Stimulated activated CD4-positive, alpha-beta T cell treated with anti-CD3 and anti-CD28 coated beads, Interleukin-4, amount 100 ng/mL, for 48 hours (primary cell): Measurements from ENCODE around the gene ZNF787.
"Not testable (repeated sequence)": the region's sequence is repeated elsewhere in the genome, so short reads cannot be mapped to it uniquely, and the experiment has no call there.

Source experiments
- DNase-seq, 2 donors: peaks; one replicate each; pipeline ENCODE4 v3.0.0-alpha.2; 2020; ENCODE audit warnings: low read depth in 2 of 2

ZNF787 gene

DNA sequence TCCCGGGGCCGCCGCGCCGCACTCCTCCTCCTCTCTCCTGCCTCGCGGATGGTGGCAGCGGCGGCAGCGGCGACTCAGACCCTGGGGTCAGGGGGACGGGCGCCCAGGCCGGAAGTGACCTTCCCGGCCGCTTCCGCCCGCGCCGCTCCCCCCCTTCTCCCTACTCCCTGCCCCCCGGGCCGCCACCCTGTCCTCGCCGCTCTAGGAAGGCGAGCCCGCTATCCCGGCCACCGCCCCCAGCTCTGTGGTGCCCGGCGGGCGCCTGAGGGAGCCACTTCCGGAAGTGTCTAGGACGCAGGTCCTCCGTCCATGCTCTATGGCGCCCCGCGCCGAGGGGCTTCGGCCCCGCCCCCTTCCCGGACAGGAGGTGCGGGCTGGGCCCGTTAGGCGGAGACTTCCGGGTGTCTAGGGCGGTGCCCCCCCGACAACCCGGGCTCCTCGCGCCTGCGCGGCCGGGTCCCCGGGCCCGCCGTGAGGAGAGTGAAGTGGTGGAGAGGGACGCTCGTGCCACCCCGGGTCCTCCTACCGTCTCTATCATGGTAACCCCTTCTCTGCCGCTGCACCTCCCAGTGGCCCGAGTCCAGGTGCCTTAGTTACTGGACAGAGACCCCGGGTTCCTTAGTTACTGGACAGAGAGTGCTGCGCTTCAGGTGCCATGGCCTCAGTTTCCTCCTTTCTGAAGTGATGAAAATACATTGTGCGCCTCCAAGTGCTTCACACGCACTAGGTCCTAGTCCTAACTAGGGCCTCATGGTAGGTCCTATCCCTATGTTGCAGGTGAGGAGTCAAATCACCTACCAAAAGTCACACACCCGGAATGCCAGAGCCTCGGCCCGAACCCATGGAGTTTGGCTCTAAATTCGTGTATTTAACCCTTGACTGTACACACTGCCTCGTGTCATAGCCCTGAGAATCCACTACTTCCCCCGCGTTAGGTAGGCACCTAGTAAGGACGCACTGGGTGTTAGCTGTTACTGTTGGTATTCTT is at the start of gene ZNF787:
TSS of gene ZNF787 (minus strand) at position 116 of the 988 bp plus-strand sequence. CDS start 18,078 bp downstream, outside the sequence.
- peak; percentile 94 to 96 for DNase-seq

DNA sequence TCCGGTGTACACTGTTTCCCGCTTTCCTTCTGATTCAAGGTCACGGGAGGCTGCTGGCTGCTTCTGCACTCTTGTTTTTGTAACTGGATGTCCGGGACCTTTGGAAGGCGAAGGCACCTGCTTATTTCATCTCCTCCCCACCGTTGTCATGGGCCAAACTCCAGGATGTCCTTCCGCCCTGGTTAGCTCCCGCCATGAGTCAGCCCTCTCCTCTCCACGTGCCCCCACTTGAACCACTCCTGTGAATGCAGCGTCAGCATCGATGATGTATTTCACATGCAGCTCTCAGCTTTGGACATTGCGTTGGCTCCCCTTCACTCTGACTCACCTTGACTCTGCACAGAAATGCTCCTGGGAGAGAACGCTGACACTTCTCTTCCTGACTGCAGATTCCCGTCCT is 49.2 kb upstream of the ZNF787 start:
- DNase-seq, result no peak

DNA sequence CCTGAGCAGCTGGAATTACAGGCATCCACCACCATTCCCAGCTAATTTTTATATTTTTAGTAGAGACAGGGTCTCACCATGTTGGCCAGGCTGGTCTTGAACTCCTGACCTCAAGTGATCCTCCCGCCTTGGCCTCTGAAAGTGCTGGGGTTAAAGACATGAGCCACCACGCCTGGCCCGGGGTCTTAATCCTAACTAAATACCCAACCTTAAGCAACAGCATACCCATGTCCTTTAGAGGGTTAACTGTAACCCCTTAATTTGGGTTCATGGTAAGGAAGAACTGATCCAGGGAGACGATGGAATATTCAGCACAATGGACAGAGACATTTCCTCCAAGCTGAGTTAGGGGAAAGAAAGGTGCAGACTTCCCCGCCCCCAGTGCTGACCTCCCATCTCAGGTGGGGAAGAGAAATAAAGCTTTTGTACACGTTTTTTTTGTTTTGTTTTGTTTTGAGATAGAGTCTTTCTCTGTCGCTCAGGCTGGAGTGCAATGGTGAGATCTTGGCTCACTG is 46.0 kb upstream of the ZNF787 start:
- no peak for DNase-seq

DNA sequence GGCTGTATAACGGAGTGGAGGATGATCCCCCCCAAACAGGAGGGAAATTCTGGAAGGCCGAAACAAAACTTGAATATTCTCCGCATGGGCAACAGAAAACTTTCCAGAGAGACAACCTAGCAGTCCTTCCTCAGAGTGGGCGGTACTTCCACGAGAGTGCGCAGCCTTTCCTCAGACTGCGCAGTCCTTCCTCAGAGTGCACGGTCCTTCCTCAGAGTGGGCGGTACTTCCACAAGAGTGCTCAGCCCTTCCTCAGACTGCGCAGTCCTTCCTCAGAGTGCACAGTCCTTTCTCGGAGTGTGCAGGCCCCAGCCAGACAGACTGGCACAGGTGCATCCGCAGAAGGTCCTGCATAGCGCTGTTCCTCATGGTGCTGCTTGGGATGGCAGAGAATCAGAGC is 42.0 kb upstream of the ZNF787 start:
- no peak for DNase-seq

DNA sequence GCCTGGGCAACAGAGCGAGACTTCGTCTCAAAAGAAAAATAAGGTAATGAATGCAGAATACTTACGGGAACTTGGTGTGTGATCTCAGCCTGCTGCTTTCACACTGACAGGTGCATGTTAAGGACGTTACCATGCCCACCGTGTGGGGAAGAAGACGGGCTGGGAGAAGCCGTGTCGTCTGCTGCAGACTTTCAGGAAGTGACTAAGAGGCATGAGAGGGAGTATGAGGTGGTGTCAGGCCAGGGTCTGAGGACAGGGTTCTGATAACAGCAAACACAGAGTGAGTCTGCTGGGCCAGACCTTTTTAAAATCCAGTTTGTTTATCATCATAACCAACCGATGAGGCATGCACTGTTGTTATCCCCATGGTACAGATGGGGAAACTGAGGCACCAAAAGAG is 41.2 kb upstream of the ZNF787 start:
- DNase-seq, result no peak

DNA sequence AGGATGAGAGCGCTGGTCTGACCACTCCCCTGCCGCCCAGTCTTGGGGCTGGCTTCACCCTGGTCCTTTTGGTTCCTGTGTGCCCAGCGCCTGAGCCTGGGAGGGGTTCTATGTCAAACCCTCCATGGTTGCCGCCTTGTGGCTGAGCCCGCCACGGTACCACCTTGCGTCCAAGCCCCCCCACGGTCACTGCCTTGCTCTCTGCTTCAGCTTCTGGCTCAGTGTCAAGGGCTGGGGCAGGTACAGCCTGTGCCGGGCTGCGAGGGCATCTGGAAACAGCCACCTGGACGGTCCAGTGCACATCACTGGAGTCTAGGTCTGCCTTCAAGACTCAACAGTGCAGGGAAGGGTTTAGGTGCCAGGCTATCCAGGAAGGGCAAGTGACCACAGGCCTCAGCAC is 40.4 kb upstream of the ZNF787 start:
- no peak for DNase-seq

DNA sequence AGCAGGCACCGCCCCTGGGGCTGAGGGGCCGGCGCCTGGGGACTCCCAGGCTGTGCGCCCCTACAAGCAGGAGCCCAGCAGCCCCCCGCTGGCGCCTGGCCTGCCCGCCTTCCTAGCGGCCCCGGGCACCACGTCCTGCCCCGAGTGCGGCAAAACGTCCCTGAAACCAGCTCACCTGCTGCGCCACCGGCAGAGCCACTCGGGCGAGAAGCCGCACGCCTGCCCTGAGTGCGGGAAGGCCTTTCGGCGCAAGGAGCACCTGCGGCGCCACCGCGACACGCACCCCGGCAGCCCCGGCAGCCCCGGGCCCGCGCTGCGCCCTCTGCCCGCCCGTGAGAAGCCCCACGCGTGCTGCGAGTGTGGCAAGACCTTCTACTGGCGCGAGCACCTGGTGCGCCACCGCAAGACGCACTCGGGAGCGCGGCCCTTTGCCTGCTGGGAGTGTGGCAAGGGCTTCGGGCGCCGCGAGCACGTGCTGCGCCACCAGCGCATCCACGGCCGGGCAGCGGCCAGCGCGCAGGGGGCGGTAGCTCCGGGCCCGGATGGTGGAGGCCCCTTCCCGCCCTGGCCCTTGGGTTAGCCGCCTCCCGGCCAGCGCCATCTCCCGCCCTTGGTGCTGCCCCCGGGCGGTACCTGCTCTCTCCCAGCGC is 38.7 kb upstream of the ZNF787 start:
- no peak for DNase-seq

DNA sequence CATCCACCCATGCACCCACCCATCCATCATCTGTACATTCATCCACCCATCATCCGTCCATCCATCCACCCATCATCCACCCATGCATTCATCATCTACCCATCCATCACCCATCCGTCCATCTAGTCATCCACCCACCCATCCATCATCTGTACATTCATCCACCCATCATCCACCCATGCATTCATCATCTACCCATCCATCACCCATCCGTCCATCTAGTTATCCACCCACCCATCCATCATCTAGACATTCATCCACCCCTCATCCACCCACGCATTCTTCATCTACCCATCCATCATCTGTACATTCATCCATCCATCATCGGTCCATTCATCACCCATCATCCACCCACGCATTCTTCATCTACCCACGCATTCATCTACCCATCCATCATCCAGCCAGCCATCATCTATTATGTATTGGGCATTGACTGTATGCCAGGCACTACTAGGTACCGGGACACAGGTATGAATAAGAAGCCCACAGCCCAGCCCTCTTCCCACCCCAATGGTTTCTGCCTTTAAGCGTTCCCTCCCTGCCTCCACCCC is 38.0 kb upstream of the ZNF787 start:
- no peak for DNase-seq

DNA sequence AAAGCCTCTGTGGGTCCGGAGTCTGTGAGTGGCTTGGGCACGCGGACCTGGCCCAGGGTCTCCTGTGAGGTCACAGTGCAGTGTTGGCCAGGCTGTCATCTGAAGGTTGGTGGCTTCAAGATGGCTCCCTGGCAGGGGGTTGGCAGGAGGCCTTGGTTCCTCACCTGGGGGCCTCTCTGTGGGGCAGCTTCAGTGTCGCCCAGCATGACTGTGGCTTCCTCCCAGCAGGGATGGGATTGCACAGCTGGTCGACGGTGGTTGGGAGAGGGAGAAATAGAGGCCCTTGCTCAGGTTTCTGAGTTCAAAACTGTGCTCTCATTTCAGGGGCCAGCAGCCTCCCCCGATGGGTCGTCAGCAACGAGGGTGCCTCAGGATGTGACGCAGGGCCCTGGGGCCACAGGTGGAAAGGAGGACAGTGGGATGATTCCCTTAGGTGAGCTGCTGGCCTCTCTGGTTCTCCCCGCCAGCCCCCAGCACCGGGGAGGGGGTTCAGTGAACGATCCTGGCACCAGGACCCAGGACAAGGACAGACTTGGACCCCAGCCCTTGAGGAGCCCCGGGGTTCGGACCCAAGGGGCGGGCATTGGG is 37.2 kb upstream of the ZNF787 start:
- DNase-seq, result no peak

DNA sequence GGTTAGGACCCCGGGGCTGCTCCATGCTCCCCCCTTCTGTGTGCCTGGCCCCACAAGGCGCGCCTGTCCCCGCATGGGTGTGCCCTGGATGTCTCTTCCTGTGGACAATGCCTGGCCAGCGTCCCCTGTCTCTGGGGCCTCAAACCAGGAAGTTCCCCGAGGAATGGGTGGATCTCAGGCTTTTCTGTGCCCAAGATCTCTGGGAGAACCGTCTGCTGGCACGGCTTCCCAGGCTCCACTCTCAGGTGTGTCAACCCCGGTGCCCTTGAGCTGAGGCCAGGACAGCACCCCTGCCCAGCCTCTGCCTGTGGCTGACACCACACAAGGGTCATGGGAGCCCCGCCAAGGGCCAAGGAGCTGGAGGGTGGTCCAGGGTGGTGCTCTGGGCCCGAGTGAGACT is 35.7 kb upstream of the ZNF787 start:
- no peak for DNase-seq

DNA sequence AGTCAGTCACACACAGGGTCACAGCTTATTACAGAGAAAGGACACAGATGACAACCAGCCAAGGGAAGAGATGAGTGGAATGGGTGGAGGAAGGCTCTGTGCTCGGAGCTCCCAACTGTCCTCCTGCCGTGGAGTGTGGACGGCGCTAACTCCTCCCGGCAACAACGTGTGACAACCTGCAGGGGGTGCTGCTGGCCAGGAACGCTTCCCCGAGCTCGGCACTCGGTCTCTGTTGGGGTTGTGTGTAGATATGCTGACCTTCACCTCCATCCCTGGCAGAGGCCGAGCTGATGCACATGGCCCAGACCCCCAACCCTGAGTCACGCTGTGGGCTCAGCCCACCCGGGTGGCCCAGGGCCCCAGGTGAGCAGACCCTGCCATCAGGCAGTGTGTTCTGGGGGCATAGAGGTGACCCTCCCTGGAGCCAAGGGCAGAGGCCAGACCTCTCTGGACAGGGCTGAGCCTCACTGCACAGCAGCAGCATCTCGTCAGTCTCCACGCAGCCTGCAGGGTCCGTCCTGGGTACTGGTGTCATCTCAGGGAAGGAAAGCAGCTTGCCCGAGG is 34.1 kb upstream of the ZNF787 start:
- no peak for DNase-seq

DNA sequence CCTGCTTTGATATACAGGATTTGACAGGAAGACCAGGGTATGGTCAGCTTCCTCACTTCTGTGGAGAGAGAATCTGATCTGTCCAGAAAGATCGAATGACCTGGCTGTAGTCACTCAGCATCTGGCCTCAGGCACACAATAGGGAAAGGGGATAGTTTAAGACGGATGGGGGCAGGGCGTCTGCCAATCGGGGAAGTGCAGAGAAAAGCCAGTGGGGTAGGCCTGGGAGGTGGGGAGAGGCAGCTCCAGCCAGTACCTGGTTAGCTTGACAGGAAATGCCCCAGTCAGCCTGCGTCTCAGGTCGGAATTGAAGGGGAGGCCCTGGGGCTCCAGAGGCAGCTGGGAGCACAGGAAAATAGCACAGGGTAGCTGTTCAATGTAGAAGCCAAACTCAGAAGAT is 32.4 kb upstream of the ZNF787 start:
- DNase-seq, result no peak

DNA sequence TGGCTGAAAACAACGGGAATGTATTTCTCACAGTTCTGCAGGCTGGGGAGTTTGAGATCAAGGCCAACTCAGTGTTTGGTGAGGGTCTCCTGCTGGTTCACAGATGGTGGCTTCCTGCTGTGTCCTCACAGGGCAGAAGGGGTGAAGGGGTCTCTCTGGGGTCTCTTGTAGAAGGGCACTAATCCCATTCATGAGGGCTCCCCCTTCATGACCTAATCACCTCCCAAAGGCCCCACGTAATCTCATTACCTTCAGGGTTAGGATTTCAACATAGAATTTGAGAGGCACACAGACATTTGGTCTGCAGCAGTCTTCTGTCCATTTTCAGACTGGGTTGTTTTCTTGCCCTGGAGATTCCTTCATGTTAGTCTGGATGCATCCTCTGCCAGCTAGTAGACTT is 31.5 kb upstream of the ZNF787 start:
- no peak for DNase-seq

DNA sequence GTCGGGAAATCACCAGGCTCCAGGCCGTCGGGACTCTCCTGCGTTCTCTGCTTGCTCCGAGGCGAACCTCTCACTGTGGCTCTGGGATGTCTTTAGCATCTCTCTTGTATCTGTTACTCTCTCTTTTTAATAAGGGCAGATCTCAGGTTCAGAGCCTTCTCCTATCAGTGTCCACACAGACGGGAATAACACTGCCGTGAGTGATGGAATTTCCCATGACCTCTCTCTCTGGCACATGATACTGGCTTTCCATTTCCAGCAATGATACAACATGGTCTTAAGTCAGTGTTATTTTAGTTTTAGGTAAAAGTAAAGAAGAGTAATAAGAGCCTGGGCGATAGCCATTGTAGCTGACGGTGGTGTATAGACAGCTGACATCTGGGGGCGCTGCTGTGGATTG is 29.3 kb upstream of the ZNF787 start:
- no peak for DNase-seq

DNA sequence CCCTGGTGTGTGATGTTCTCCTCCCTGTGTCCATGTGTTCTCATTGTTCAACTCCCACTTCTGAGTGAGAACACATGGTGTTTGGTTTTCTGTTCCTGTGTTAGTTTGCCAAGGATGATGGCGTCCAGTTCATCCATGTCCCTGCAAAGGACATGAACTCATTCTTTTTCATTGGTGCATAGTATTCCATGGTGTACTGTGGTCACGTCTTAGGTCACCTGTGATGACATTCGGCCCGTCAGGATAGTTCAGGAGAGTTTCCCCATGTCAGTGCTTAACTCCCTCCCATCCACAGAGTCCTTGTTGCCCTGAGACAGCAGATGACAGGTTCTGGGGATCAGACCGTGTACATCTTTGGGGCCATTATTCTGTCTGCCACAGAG is 28.6 kb upstream of the ZNF787 start:
- no peak for DNase-seq

DNA sequence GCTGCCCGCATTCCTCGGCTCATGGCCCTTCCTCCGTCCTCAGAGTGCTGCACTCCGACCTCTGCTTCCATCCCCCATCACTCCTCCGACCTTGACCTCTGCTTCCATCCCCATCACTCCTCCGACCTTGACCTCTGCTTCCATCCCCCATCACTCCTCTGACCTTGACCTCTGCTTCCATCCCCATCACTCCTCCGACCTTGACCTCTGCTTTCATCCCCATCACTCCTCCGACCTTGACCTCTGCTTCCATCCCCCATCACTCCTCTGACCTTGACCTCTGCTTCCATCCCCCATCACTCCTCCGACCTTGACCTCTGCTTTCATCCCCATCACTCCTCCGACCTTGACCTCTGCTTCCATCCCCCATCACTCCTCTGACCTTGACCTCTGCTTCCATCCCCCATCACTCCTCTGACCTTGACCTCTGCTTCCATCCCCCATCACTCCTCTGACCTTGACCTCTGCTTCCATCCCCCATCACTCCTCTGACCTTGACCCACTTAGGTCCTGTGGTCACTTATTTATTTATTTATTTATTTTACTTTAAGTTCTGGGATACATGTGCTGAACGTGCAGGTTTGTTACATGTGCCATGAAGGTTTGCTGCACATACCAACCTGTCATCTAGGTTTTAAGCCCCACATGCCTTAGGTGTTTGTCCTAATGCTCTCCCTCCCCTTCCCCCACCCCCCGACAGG is 28.0 kb upstream of the ZNF787 start:
- DNase-seq, result not testable (repeated sequence)

DNA sequence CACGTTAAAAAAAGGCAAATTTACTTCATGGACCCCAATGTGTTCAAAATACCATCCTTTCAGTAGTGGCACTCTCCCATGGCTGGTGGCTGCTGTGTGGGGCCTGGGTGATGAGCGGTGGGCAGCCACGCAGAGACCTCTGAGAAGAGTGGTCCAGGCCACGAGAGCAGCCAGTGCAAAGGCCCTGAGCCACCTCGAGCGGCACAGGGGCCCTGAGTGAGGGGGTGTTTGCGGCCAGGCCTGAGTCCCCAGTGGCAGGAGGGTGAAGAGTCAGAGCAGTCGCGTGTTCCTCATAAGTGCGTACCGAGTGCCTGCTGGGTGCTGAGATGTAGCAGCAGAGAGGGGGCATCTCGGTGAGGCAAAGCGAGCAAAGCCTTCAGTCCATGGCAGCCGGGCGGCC is 27.0 kb upstream of the ZNF787 start:
- DNase-seq, result no peak

DNA sequence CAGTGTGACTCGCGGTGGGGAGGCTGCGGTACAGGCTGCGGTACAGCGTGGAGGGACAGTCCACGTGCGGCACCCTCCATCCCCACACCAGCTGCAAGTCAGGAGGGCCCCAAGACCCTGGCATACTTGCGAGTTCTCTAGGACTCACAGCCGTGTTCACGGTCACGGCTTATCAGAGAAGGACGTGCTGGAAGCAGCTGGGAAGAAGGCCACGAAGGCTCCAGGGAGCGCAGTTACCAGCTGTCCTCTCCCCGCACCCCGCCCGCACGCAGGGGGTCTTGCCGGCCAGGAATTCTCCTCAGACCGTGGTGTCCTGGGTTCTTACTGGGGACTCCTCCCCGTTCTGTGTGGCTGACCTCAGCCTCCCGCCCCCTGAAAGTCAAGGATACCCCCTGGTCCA is 26.2 kb upstream of the ZNF787 start:
- no peak for DNase-seq

DNA sequence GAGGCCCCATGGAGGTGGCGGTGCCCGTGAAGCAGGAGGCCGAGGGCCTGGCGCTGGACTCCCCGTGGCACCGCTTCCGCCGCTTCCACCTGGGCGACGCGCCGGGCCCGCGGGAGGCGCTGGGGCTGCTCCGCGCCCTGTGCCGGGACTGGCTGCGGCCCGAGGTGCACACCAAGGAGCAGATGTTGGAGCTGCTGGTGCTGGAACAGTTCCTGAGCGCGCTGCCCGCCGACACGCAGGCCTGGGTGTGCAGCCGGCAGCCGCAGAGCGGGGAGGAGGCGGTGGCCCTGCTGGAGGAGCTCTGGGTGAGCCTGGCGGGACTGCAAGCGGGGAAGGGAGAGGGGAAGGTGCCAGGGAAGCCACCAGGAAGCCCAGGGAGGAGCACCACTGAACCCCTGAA is 25.8 kb upstream of the ZNF787 start:
- no peak for DNase-seq

DNA sequence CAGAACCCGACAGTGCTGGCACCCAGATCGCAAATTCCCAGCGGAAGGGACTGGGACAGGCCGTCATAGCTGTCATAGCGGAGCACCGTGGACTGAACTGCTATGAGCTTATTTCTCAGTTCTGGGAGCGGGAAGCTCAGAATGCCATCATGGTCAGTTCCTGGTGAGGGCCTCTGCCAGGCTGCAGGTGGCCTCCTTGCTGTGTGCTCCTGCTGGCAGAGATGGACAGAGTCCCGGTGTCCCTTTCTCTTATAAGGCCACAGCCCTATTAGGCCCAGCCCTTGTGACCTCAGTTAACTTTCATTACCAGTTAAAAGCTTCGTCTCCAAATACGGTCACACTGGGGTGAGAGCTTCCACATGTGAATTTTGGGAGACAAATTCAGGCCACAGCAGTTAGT is 24.6 kb upstream of the ZNF787 start:
- no peak for DNase-seq

DNA sequence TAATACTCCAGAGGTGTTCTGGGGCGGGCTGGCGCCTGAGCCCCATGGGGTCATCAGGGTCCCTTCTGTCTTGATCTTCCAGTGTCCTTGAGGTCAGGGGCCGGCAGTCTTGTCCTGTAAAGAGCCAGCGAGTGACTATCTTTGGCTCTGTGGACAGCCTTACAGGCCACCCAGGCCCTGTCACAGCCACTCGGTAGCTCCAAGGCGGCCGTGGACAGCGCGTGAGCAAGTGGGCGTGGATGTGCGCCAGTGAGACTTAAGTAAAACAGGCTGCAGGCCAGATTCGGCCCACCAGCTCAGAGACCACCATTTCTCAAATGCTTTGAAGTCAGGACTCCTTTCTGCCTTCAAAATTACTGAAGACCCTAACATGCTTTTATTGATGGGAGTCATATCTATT is 23.7 kb upstream of the ZNF787 start:
- DNase-seq, result no peak
